Panc1 (cell line): ENCODE measurements around the gene SCYL3. TPM values are rescaled to one million over a fixed set of nuclear protein-coding genes. Genes with fewer than 3 reads are reported as not detected.

Experiments
- ATAC-seq: fragments of 200-7000 bp; cut with Tn5 transposase; 2 replicates; pipeline ENCODE4 v1.9.1; 2020; ENCODE audit warnings: mild to moderate bottlenecking, moderate library complexity
- BruUV-seq: library from RNA; stranded (reverse); fragments of 400-500 nt; replicated peaks from 2 replicates; lab custom pipeline; 2021; lab: Mats Ljungman, UMichigan
- CTCF ChIA-PET: fragments of 300-600 bp; sonication (Branson Sonifier 250); formaldehyde crosslinking; loops from one replicate; lab custom pipeline; 2022; ENCODE audit warnings: antibody characterized with exemption; lab: Charles Lee
- POLR2A ChIA-PET: fragments of 300-600 bp; sonication (Branson Sonifier 250); formaldehyde crosslinking; loops from one replicate; lab custom pipeline; 2022; ENCODE audit warnings: antibody characterized with exemption; lab: Charles Lee
- DNase-seq: peaks from one replicate; pipeline ENCODE4 v3.0.0-alpha.2; 2010; ENCODE audit warnings: low read depth, low spot score
- H3K27ac ChIP-seq: 2 replicates; pipeline ENCODE4 v1.5.1; 2011; ENCODE audit warnings: mild to moderate bottlenecking, low read length, inconsistent platforms
- H3K27me3 ChIP-seq: fragments of 200-500 bp; sonication (Bioruptor generic); 2 replicates; pipeline ENCODE4 v1.6.0; 2014; ENCODE audit warnings: low read length, inconsistent platforms; ENCODE audit not compliant: control insufficient read depth, insufficient read depth
- H3K36me3 ChIP-seq: fragments of 200-500 bp; sonication (Bioruptor generic); 2 replicates; pipeline ENCODE4 v1.5.1; 2014; ENCODE audit warnings: inconsistent platforms, mild to moderate bottlenecking, low read length, moderate library complexity; ENCODE audit not compliant: control insufficient read depth, insufficient read depth
- H3K4me1 ChIP-seq: 2 replicates; pipeline ENCODE4 v1.5.1; 2011; ENCODE audit warnings: inconsistent platforms, mild to moderate bottlenecking, low read length, moderate library complexity; ENCODE audit not compliant: control insufficient read depth, insufficient read depth
- H3K4me3 ChIP-seq, 2 experiments: 2 replicates each; pipeline ENCODE4 v1.5.1; 2011 to 2012; ENCODE audit warnings: low read depth in 2 of 2, low read length in 2 of 2, mild to moderate bottlenecking in 2 of 2, inconsistent platforms in 1 of 2, moderate library complexity in 1 of 2
- H3K9me3 ChIP-seq: fragments of 200-500 bp; sonication (Bioruptor generic); 2 replicates; pipeline ENCODE4 v1.5.1; 2014; ENCODE audit warnings: low read depth, mild to moderate bottlenecking, inconsistent platforms, low read length, moderate library complexity; ENCODE audit not compliant: control insufficient read depth, insufficient read depth
- POLR2AphosphoS5 ChIP-seq: IDR thresholded peaks from 2 replicates; pipeline ENCODE4 v1.6.1; 2012; ENCODE audit warnings: mild to moderate bottlenecking, low read depth, low read length, moderate library complexity
- SIN3A ChIP-seq: IDR thresholded peaks from 2 replicates; pipeline ENCODE4 v1.6.1; 2012; ENCODE audit warnings: low read depth, mild to moderate bottlenecking, low read length, moderate library complexity, borderline replicate concordance; ENCODE audit not compliant: insufficient read depth
- TCF7L2 ChIP-seq: IDR thresholded peaks from 2 replicates; pipeline ENCODE4 v1.6.1; 2011; ENCODE audit warnings: mild to moderate bottlenecking, low read depth, low read length, inconsistent platforms
- in situ Hi-C: cut with HindIII; loops from 2 replicates; pipeline ENCODE4 v1.10.0; 2016; ENCODE audit warnings: low sequenced_read_pairs, low pct_unique_long_range_greater_than_20kb
- intact Hi-C: fragments of 100-400 bp; cut with micrococcal nuclease; formaldehyde crosslinking; loops from one replicate; pipeline ENCODE4 v1.10.0; 2022; ENCODE audit not compliant: unreplicated experiment
- total RNA-seq: library from RNA; stranded (reverse); gene quantifications from one replicate; pipeline ENCODE4 v1.2.1, GENCODE V29; 2021; ENCODE audit not compliant: unreplicated experiment
- TF ChIP-seq, protein P1 (sequence below), 2 experiments: IDR thresholded peaks; 2 replicates each; pipeline ENCODE4 v1.6.1; 2011 to 2012; ENCODE audit warnings: low read depth in 2 of 2, control low read depth in 1 of 2, low read length in 1 of 2, mild to moderate bottlenecking in 1 of 2, moderate library complexity in 1 of 2; ENCODE audit not compliant: insufficient read depth in 1 of 2
- TF ChIP-seq, protein P2 (sequence below): fragments of 450-650 bp; IDR thresholded peaks from 2 replicates; pipeline ENCODE4 v1.5.1; 2017; ENCODE audit warnings: mild to moderate bottlenecking

Gene SCYL3
- total RNA-seq, 1 experiment from 2014 or later: 7.8 TPM

DNA sequence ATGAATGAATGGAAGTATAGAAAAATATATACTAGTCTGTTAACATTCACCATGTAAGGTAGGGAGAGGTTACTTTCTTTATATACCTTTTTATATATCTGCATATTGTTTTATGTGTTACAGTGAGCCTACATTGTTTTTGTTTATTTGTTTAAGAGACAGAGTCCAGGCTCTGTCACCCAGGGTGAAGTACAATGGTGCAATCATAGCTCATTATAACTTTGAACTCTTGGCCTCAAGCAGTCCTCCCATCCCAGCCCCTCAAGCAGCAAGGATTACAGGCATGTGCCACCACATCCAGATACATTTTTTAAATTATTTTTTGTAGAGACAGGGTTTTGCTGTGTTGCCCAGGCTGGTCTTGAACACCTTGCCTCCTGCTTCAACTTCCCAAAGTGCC, 7.4 kb upstream of the SCYL3 start:
- TF ChIP-seq SIN3A (no peak), TCF7L2 (no peak), POLR2AphosphoS5 (no peak)
- TF ChIP-seq, protein P1, sequence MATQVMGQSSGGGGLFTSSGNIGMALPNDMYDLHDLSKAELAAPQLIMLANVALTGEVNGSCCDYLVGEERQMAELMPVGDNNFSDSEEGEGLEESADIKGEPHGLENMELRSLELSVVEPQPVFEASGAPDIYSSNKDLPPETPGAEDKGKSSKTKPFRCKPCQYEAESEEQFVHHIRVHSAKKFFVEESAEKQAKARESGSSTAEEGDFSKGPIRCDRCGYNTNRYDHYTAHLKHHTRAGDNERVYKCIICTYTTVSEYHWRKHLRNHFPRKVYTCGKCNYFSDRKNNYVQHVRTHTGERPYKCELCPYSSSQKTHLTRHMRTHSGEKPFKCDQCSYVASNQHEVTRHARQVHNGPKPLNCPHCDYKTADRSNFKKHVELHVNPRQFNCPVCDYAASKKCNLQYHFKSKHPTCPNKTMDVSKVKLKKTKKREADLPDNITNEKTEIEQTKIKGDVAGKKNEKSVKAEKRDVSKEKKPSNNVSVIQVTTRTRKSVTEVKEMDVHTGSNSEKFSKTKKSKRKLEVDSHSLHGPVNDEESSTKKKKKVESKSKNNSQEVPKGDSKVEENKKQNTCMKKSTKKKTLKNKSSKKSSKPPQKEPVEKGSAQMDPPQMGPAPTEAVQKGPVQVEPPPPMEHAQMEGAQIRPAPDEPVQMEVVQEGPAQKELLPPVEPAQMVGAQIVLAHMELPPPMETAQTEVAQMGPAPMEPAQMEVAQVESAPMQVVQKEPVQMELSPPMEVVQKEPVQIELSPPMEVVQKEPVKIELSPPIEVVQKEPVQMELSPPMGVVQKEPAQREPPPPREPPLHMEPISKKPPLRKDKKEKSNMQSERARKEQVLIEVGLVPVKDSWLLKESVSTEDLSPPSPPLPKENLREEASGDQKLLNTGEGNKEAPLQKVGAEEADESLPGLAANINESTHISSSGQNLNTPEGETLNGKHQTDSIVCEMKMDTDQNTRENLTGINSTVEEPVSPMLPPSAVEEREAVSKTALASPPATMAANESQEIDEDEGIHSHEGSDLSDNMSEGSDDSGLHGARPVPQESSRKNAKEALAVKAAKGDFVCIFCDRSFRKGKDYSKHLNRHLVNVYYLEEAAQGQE (IDR thresholded peaks at IDR 0.05; ENCODE audit: insufficient read depth in 1 of 2, low read depth in 2 of 2, low read length in 1 of 2): no peak
- TF ChIP-seq, protein P2, sequence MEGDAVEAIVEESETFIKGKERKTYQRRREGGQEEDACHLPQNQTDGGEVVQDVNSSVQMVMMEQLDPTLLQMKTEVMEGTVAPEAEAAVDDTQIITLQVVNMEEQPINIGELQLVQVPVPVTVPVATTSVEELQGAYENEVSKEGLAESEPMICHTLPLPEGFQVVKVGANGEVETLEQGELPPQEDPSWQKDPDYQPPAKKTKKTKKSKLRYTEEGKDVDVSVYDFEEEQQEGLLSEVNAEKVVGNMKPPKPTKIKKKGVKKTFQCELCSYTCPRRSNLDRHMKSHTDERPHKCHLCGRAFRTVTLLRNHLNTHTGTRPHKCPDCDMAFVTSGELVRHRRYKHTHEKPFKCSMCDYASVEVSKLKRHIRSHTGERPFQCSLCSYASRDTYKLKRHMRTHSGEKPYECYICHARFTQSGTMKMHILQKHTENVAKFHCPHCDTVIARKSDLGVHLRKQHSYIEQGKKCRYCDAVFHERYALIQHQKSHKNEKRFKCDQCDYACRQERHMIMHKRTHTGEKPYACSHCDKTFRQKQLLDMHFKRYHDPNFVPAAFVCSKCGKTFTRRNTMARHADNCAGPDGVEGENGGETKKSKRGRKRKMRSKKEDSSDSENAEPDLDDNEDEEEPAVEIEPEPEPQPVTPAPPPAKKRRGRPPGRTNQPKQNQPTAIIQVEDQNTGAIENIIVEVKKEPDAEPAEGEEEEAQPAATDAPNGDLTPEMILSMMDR: no peak
- no TSS peak for BruUV-seq

DNA sequence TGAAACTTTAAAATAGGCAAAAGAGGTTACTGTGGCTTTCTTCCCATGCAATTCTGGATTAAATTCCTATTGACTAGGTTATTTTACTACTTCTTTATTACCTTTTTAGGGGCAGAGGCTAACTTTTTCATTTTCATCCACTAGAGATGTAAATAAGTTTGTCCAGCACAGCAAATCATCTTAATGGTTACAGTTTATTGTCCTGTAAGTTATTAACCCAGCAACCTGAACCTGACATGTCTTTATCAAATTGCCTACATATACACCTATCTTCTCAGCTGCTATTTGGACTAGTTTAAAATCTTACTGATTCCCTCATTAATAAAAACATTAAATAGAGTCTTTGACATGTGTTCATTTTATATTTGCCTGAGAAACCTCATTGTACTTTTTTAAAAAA, 6.9 kb upstream of the SCYL3 start:
- ATAC-seq (no peak), DNase-seq (no peak)
- no peaks in the 10 kb centered on the region for H3K36me3 ChIP-seq
- CTCF ChIA-PET: no interaction called here
- no peaks in the 10 kb centered on the region; the same call in 1 of the 2 replicates for H3K27me3 ChIP-seq
- no TSS peak for BruUV-seq
- no peak overlapping the region for H3K27ac ChIP-seq
- no peak overlapping the region for H3K4me3 ChIP-seq
- TF ChIP-seq POLR2AphosphoS5: no peak
- no peak for TF ChIP-seq SIN3A
- TF ChIP-seq, protein P1 (IDR thresholded peaks at IDR 0.05; ENCODE audit: insufficient read depth in 1 of 2, low read depth in 2 of 2, low read length in 1 of 2): no peak
- TF ChIP-seq TCF7L2: no peak
- TF ChIP-seq, protein P2: no peak
- H3K4me1 ChIP-seq: no peaks in the 10 kb centered on the region
- POLR2A ChIA-PET: no interaction called here
- in situ Hi-C loops: no loop called here
- intact Hi-C loops: no loop called here
- H3K9me3 ChIP-seq: no peaks in the 10 kb centered on the region

More for the DNA sequence above, 7.4 kb upstream of the SCYL3 start:
- ChIA-PET POLR2A (no interaction called here), CTCF (no interaction called here)
- intact Hi-C loops (no loop called here), in situ Hi-C loops (no loop called here)
- Histone ChIP-seq H3K27ac (no peak overlapping the region), H3K4me3 (no peak overlapping the region), H3K9me3 (no peaks in the 10 kb centered on the region), H3K4me1 (no peaks in the 10 kb centered on the region), H3K36me3 (no peaks in the 10 kb centered on the region), H3K27me3 (no peaks in the 10 kb centered on the region; the same call in 1 of the 2 replicates)
- ATAC-seq: no peak
- no peak for DNase-seq
